Parathyroid adenoma (tissue), 2 donors: ENCODE results near the gene XKR7.
A peak's percentile ranks its signal among the peaks of the same experiment; 100 is the strongest.

Experiments used
- H2AFZ ChIP-seq: fragments of 300-600 bp; sonication (generic); one replicate; pipeline ENCODE4 v1.7.0; 2017; ENCODE audit warnings: antibody characterized with exemption, mild to moderate bottlenecking
- H3K27ac ChIP-seq: fragments of 300-600 bp; sonication (generic); one replicate; pipeline ENCODE4 v1.7.0; 2017
- H3K27me3 ChIP-seq: fragments of 300-600 bp; sonication (generic); one replicate; pipeline ENCODE4 v1.7.0; 2017; ENCODE audit warnings: low read length; ENCODE audit not compliant: control insufficient read depth, insufficient read depth
- H3K36me3 ChIP-seq: fragments of 300-600 bp; sonication (generic); one replicate; pipeline ENCODE4 v1.7.0; 2017; ENCODE audit warnings: low read length; ENCODE audit not compliant: control insufficient read depth, insufficient read depth
- H3K4me1 ChIP-seq: fragments of 300-600 bp; sonication (generic); one replicate; pipeline ENCODE4 v1.7.0; 2017; ENCODE audit warnings: control low read depth
- H3K4me2 ChIP-seq: fragments of 300-600 bp; sonication (generic); one replicate; pipeline ENCODE4 v1.7.0; 2017; ENCODE audit warnings: low read length
- H3K4me3 ChIP-seq: fragments of 300-600 bp; sonication (generic); one replicate; pipeline ENCODE4 v1.7.0; 2017; ENCODE audit warnings: low read depth, low read length
- H3K79me2 ChIP-seq: fragments of 300-600 bp; sonication (generic); one replicate; pipeline ENCODE4 v1.7.0; 2017; ENCODE audit warnings: control low read depth
- H3K9ac ChIP-seq: fragments of 300-600 bp; sonication (generic); one replicate; pipeline ENCODE4 v1.7.0; 2017; ENCODE audit warnings: mild to moderate bottlenecking
- H3K9me3 ChIP-seq: fragments of 300-600 bp; sonication (generic); one replicate; pipeline ENCODE4 v1.7.0; 2017; ENCODE audit warnings: low read length; ENCODE audit not compliant: control insufficient read depth
- TF ChIP-seq, protein P1 (sequence below): fragments of 300-600 bp; sonication (generic); IDR thresholded peaks from one replicate; pipeline ENCODE4 v1.7.0; 2017; ENCODE audit warnings: antibody characterized with exemption, mild to moderate bottlenecking
- donor health status: primary hyperparathyroidism.

The XKR7 gene

GRCh38 chr20:31951203-31951529 lies 16.8 kb upstream of the XKR7 start:
- peak overlapping the region; percentile 100 for H3K9ac ChIP-seq
- H2AFZ ChIP-seq, result no peak overlapping the region
- H3K27ac ChIP-seq, result peak overlapping the region; percentile 100
- no peaks in the 10 kb centered on the region for H3K36me3 ChIP-seq
- no peaks in the 10 kb centered on the region for H3K27me3 ChIP-seq
- H3K9me3 ChIP-seq, result no peaks in the 10 kb centered on the region
- peaks cover 39% of the 10 kb centered on the region for H3K4me1 ChIP-seq
- TF ChIP-seq, protein P1, sequence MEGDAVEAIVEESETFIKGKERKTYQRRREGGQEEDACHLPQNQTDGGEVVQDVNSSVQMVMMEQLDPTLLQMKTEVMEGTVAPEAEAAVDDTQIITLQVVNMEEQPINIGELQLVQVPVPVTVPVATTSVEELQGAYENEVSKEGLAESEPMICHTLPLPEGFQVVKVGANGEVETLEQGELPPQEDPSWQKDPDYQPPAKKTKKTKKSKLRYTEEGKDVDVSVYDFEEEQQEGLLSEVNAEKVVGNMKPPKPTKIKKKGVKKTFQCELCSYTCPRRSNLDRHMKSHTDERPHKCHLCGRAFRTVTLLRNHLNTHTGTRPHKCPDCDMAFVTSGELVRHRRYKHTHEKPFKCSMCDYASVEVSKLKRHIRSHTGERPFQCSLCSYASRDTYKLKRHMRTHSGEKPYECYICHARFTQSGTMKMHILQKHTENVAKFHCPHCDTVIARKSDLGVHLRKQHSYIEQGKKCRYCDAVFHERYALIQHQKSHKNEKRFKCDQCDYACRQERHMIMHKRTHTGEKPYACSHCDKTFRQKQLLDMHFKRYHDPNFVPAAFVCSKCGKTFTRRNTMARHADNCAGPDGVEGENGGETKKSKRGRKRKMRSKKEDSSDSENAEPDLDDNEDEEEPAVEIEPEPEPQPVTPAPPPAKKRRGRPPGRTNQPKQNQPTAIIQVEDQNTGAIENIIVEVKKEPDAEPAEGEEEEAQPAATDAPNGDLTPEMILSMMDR, result no peak
- H3K79me2 ChIP-seq, result peaks cover 22% of the 10 kb centered on the region
- peak overlapping the region; percentile 90 for H3K4me3 ChIP-seq
- peak overlapping the region; percentile 96 for H3K4me2 ChIP-seq

GRCh38 chr20:31951530-31952453 lies 16.2 kb upstream of the XKR7 start, which contains the start of gene PDRG1:
Gene PDRG1, minus strand, starts transcription at chr20:31952046. Its CDS starts 85 bp downstream, at chr20:31951961.
- Histone ChIP-seq H2AFZ (peak within 1 kb of the TSS; percentile 72), H3K27me3 (no peaks in the 10 kb centered on the region), H3K79me2 (peaks cover 22% of the 10 kb centered on the region), H3K27ac (peak within 1 kb of the TSS; percentile 100), H3K4me2 (peak within 1 kb of the TSS; percentile 96), H3K9me3 (no peaks in the 10 kb centered on the region), H3K4me3 (peak within 1 kb of the TSS; percentile 90), H3K4me1 (peaks cover 33% of the 10 kb centered on the region), H3K9ac (peak within 1 kb of the TSS; percentile 100), H3K36me3 (no peaks in the 10 kb centered on the region)
- TF ChIP-seq, protein P1, result peak; percentile 98

GRCh38 chr20:31953556-31954148 lies 14.3 kb upstream of the XKR7 start:
- TF ChIP-seq, protein P1, result no peak
- Histone ChIP-seq H3K4me2 (no peak overlapping the region), H3K4me1 (peaks cover 15% of the 10 kb centered on the region), H3K27me3 (no peaks in the 10 kb centered on the region), H3K4me3 (no peak overlapping the region), H3K9ac (no peak overlapping the region), H3K9me3 (no peaks in the 10 kb centered on the region), H3K27ac (no peak overlapping the region), H3K79me2 (peaks cover 17% of the 10 kb centered on the region), H3K36me3 (no peaks in the 10 kb centered on the region), H2AFZ (no peak overlapping the region)

DNA sequence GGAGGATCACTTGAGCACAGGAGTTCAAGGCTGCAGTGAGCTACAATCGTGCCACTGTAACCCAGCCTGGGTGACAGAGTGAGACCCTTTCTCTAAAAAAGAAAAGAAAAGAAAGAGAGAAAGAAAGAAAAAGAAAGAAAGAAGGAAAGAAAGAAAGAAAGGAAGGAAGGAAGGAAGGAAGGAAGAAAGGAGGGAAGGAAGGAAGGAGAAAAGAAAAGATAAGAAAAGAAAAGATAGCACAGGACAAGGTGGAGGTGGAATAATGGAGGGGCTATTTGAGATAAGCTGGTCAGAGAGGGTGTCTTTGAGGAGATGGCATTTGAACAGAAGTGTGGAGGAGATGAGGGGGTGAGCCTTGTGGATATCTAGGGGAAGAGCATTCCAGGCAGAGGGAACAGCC lies 13.5 kb upstream of the XKR7 start:
- Histone ChIP-seq H3K36me3 (no peaks in the 10 kb centered on the region), H3K79me2 (peaks cover 17% of the 10 kb centered on the region), H3K27me3 (no peaks in the 10 kb centered on the region), H3K4me3 (no peak overlapping the region), H3K4me1 (peaks cover 6% of the 10 kb centered on the region), H3K9me3 (no peaks in the 10 kb centered on the region), H3K27ac (no peak overlapping the region), H2AFZ (no peak overlapping the region), H3K9ac (no peak overlapping the region), H3K4me2 (no peak overlapping the region)
- TF ChIP-seq, protein P1, result no peak
